ENCODE measurements around the gene CCDC63. TPM values are rescaled to one million over a fixed set of nuclear protein-coding genes. Genes with fewer than 3 reads are reported as not detected.
A peak's percentile ranks its signal among the peaks of the same experiment; 100 is the strongest.

Gene CCDC63
- polyA plus RNA-seq, 3 donors = 0.22 TPM; not detected in 2

DNA sequence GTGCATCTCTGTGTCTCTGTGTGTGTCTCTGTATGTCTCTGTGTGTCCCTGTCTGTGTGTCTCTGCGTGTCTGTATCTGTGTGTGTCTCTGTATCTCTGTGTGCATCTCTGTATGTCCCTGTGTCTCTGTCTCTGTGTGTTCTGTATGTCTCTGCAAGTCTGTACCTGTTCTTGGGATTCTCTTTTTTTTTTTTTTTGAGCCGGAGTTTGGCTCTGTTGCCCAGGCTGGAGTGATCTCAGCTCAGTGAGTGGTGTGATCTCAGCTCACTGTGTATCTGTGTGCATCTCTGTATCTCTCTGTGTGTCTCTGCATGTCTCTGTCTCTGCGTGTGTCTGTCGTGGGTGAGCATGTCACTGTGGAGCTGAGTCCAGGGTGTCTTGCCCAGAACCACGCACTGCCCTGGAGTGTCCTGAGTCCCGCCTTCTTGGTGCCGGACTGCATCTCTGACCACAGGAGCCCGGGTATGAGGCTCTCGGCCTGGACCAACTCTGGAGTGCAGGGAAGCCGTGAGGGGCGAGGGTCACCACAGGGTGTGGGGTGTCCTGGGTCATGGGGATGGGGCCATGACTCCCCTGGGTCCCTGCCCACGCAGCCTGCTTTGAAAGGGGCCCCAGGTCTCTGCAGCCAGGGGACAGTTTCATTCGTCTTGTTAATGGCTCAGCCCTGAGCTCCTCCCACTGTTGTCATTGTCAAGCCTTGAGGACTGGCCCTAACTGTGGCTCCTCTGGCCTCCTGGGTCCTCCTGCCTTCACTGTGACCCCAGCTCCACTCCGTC, 61.8 kb downstream of the CCDC63 start:
- H3K27ac Mint-ChIP-seq = no peak overlapping the region
- TF ChIP-seq, protein P1, sequence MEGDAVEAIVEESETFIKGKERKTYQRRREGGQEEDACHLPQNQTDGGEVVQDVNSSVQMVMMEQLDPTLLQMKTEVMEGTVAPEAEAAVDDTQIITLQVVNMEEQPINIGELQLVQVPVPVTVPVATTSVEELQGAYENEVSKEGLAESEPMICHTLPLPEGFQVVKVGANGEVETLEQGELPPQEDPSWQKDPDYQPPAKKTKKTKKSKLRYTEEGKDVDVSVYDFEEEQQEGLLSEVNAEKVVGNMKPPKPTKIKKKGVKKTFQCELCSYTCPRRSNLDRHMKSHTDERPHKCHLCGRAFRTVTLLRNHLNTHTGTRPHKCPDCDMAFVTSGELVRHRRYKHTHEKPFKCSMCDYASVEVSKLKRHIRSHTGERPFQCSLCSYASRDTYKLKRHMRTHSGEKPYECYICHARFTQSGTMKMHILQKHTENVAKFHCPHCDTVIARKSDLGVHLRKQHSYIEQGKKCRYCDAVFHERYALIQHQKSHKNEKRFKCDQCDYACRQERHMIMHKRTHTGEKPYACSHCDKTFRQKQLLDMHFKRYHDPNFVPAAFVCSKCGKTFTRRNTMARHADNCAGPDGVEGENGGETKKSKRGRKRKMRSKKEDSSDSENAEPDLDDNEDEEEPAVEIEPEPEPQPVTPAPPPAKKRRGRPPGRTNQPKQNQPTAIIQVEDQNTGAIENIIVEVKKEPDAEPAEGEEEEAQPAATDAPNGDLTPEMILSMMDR (IDR thresholded peaks at IDR 0.05) = no peak
- H4K20me1 ChIP-seq (ENCODE audit: insufficient read depth, low read length) = no peaks in the 10 kb centered on the region
- H2AFZ ChIP-seq (ENCODE audit: insufficient read depth, low read depth, low read length, poor library complexity, severe bottlenecking) = no peak overlapping the region
- H3K36me3 Mint-ChIP-seq = no peaks in the 10 kb centered on the region
- H3K36me3 ChIP-seq (replicated peaks in 1 of 2; ENCODE audit: control insufficient read depth in 1 of 2, insufficient read depth in 2 of 2, low read length in 2 of 2) = no peaks in the 10 kb centered on the region
- no peaks in the 10 kb centered on the region for H3K79me2 ChIP-seq (ENCODE audit: insufficient read depth, low read length)
- no peaks in the 10 kb centered on the region for H3K9me3 ChIP-seq (replicated peaks in 1 of 2; ENCODE audit: control insufficient read depth in 1 of 2, insufficient read depth in 1 of 2, low read length in 2 of 2)
- H3K27me3 Mint-ChIP-seq (ENCODE audit: low read depth in 3 of 3) = peaks cover 0 to 4% (median 0%) of the 10 kb centered on the region in 3 donors
- no peak overlapping the region for H3K27ac ChIP-seq (ENCODE audit: low read depth in 1 of 2, low read length in 2 of 2)
- H3K9me3 Mint-ChIP-seq = no peaks in the 10 kb centered on the region
- intact Hi-C loops (cut with micrococcal nuclease) = no loop called here
- no peak overlapping the region for H3K4me2 ChIP-seq (replicated peaks; ENCODE audit: extremely low read depth, low read length, poor library complexity, severe bottlenecking)
- H3K4me1 ChIP-seq (ENCODE audit: control insufficient read depth in 1 of 2, insufficient read depth in 2 of 2, low read length in 2 of 2) = peaks cover 0 to 5% of the 10 kb centered on the region in 2 donors
- 91% methylated on average over 8 of the region's 14 CpGs for WGBS (ENCODE audit: insufficient coverage)
- H3K4me3 ChIP-seq (replicated peaks in 1 of 3; ENCODE audit: low read depth in 2 of 3, low read length in 3 of 3) = no peak overlapping the region
- H3K4me1 Mint-ChIP-seq = peaks cover 17% of the 10 kb centered on the region
- H3K4me3 Mint-ChIP-seq = no peak overlapping the region
- no peak overlapping the region for H3K9ac ChIP-seq (ENCODE audit: insufficient read depth, low read length, poor library complexity, severe bottlenecking)
- DNase-seq = no peak
- H3K27me3 ChIP-seq (ENCODE audit: control insufficient read depth in 2 of 2, insufficient read depth in 2 of 2, low read length in 2 of 2) = no peaks in the 10 kb centered on the region

- DNase-seq = no peak
- Histone ChIP-seq H3K4me3 (replicated peaks in 1 of 3; ENCODE audit: low read depth in 2 of 3, low read length in 3 of 3) (no peak overlapping the region), H4K20me1 (ENCODE audit: insufficient read depth, low read length) (no peaks in the 10 kb centered on the region), H3K4me2 (replicated peaks; ENCODE audit: extremely low read depth, low read length, poor library complexity, severe bottlenecking) (no peak overlapping the region), H3K4me1 (ENCODE audit: control insufficient read depth in 1 of 2, insufficient read depth in 2 of 2, low read length in 2 of 2) (peaks cover 0 to 7% of the 10 kb centered on the region in 2 donors), H3K27ac (ENCODE audit: low read depth in 1 of 2, low read length in 2 of 2) (no peak overlapping the region), H3K9ac (ENCODE audit: insufficient read depth, low read length, poor library complexity, severe bottlenecking) (no peak overlapping the region), H3K36me3 (replicated peaks in 1 of 2; ENCODE audit: control insufficient read depth in 1 of 2, insufficient read depth in 2 of 2, low read length in 2 of 2) (no peaks in the 10 kb centered on the region), H3K79me2 (ENCODE audit: insufficient read depth, low read length) (no peaks in the 10 kb centered on the region), H2AFZ (ENCODE audit: insufficient read depth, low read depth, low read length, poor library complexity, severe bottlenecking) (no peak overlapping the region), H3K27me3 (ENCODE audit: control insufficient read depth in 2 of 2, insufficient read depth in 2 of 2, low read length in 2 of 2) (no peaks in the 10 kb centered on the region), H3K9me3 (replicated peaks in 1 of 2; ENCODE audit: control insufficient read depth in 1 of 2, insufficient read depth in 1 of 2, low read length in 2 of 2) (no peaks in the 10 kb centered on the region)
- Mint-ChIP-seq H3K27me3 (ENCODE audit: low read depth in 3 of 3) (peaks cover 0 to 5% (median 0%) of the 10 kb centered on the region in 3 donors), H3K36me3 (no peaks in the 10 kb centered on the region), H3K27ac (peak overlapping the region in 1 of 7 donors; percentile 39), H3K9me3 (no peaks in the 10 kb centered on the region), H3K4me3 (no peak overlapping the region), H3K4me1 (peaks cover 19% of the 10 kb centered on the region)
- TF ChIP-seq, protein P1 (IDR thresholded peaks at IDR 0.05) = no peak
- WGBS (ENCODE audit: insufficient coverage) = 59% methylated on average over 3 of the region's 6 CpGs
- intact Hi-C loops (cut with micrococcal nuclease) = no loop called here
These were observed 65.5 kb downstream of the CCDC63 start for GRCh38 chr12:110912263-110912662.

All from CD14-positive monocyte (primary cell).